ENCODE results near the gene SLC6A6.

The SLC6A6 gene

DNA sequence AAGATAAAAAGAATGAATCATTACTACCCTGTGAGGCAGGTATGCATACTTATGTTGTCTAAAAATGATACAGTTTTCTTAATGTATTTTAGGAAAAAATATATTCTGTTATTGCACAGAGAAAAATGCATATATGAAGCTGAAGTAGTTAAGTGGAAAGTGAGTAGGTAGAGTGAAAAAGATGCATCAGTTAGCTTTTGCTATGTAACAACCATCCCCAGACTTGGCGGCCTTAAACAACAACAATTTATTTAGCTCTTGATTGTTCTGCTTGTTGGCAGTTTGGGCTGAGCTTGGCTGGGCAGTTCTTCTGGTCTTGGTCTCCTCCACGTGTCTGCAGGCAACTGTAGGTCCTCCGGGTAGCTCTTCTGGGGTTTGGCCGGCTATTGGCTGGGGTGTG is 45.7 kb downstream of the SLC6A6 start:
- H3K27ac ChIP-seq (ENCODE audit: low read length, poor library complexity, severe bottlenecking): no peak overlapping the region
- WGBS: 85% methylated on average over 4 of the region's 4 CpGs
- no peak overlapping the region for H3K18ac ChIP-seq (ENCODE audit: low read depth in 1 of 2, low read length in 2 of 2)
- peaks cover 64 to 81% of the 10 kb centered on the region in 2 experiments for H3K36me3 ChIP-seq (ENCODE audit: control insufficient read depth in 1 of 2, insufficient read depth in 2 of 2, low read depth in 1 of 2, low read length in 2 of 2)
- H2BK15ac ChIP-seq (ENCODE audit: low read depth, poor library complexity, severe bottlenecking): no peak overlapping the region
- no peak overlapping the region for H3K14ac ChIP-seq (ENCODE audit: low read length in 2 of 2)
- H2BK120ac ChIP-seq (ENCODE audit: low read depth, low read length): no peak overlapping the region
- peaks cover 5% of the 10 kb centered on the region for H3K9me3 ChIP-seq (ENCODE audit: control insufficient read depth, low read length)
- no peak overlapping the region for H3K4me2 ChIP-seq (ENCODE audit: low read length, poor library complexity, severe bottlenecking)
- H3K9ac ChIP-seq (ENCODE audit: low read length): no peak overlapping the region
- no peaks in the 10 kb centered on the region for H3K27me3 ChIP-seq (ENCODE audit: control insufficient read depth in 1 of 2, insufficient read depth in 1 of 2, low read length in 2 of 2)
- DNase-seq: no peak
- H3K79me1 ChIP-seq (replicated peaks; ENCODE audit: low read length, poor library complexity, severe bottlenecking): peaks cover 31% of the 10 kb centered on the region
- H4K8ac ChIP-seq (ENCODE audit: low read length): no peak overlapping the region
- no peak overlapping the region for H2AK5ac ChIP-seq (ENCODE audit: low read length, severe bottlenecking)
- no peak overlapping the region for H4K91ac ChIP-seq (ENCODE audit: low read length)
- H2AFZ ChIP-seq (ENCODE audit: low read depth, low read length): no peak overlapping the region
- no peak overlapping the region for H3K4me3 ChIP-seq (ENCODE audit: insufficient read depth in 1 of 2, low read depth in 1 of 2, low read length in 2 of 2)
- no peak overlapping the region for H2BK5ac ChIP-seq (ENCODE audit: low read depth, low read length, poor library complexity, severe bottlenecking)
- no peak overlapping the region for H3K23ac ChIP-seq (ENCODE audit: low read length in 2 of 2)
- H2BK12ac ChIP-seq (ENCODE audit: low read length in 2 of 2): no peak overlapping the region
- peaks cover 20% of the 10 kb centered on the region for H3K4me1 ChIP-seq (ENCODE audit: control insufficient read depth, insufficient read depth, low read depth, low read length)
- no peak overlapping the region for H3K4ac ChIP-seq (ENCODE audit: low read depth in 1 of 2, low read length in 2 of 2)

DNA sequence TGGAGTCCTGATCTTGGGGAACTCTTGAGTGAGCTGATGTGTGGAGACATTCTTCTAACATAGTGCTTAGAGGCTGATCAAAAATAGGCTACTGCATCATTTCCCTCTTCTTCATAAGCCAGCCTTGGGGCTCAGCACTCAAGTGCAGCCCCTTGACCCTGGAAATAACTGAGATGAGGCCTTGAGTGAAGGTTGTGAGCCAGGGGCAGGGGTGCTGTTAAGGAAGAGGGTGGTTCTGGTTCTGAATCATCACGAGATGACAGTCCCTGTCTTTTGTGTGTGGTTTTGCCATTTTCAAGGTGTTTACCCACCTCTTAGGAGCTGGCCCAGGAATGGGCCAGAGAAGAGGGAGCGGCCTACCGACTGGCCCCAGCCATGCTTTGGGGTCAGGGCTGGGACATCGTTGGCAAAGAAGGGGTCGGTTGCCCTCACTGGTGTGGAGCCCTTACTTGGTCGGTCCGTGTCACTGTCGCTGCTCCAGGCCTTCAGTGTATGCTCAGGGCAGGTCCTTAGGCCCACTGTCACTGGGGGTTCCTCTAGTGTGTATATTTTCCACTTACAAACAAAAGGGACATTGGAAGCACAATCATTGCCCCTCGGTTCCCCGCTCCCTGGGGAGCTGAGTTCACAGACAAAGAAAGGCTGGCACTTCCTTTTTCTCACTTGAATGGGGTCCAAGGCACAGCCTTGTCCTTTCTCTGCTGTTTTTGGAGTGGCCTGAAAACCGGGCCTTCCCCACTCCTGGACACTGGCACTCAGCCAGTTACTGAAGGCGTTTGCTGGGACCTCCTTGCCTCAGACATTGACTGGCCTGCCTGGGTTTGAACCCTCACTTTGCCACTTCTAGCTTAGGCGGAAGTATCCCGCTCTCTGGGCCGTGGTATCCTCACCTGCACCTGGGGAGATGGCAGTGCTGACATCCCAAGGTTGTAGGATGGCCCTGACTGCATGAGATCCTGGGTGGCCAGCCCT is 46.6 kb downstream of the SLC6A6 start:
- H3K9ac ChIP-seq (ENCODE audit: low read length): no peak overlapping the region

DNA sequence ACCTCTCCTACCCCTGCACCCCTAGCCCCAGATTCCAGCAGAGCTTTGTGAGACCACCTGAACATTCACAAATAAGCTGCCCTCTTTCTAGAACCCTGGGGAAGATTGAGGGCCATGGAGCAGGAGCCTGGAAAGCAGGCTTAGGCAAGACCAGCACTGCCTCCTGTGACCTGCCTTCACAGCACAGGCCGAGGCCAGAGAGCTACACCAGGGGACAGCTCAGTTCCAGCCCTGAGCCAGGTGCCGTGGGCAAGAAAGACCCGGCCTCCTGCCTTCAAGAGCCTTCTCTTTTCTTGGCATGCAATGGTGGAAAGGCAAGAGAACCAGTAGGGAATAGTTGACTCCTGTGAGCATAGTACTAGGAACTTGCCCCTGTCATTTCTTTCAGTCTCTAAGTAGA is 48.1 kb downstream of the SLC6A6 start:
- Histone ChIP-seq H3K18ac (ENCODE audit: low read depth in 1 of 2, low read length in 2 of 2) (no peak overlapping the region), H2BK12ac (ENCODE audit: low read length in 2 of 2) (no peak overlapping the region), H3K14ac (ENCODE audit: low read length in 2 of 2) (no peak overlapping the region), H2AFZ (ENCODE audit: low read depth, low read length) (no peak overlapping the region), H3K27me3 (ENCODE audit: control insufficient read depth in 1 of 2, insufficient read depth in 1 of 2, low read length in 2 of 2) (no peaks in the 10 kb centered on the region), H4K8ac (ENCODE audit: low read length) (no peak overlapping the region), H3K79me1 (replicated peaks; ENCODE audit: low read length, poor library complexity, severe bottlenecking) (peaks cover 28% of the 10 kb centered on the region), H3K4me1 (ENCODE audit: control insufficient read depth, insufficient read depth, low read depth, low read length) (peaks cover 36% of the 10 kb centered on the region), H3K36me3 (ENCODE audit: control insufficient read depth in 1 of 2, insufficient read depth in 2 of 2, low read depth in 1 of 2, low read length in 2 of 2) (peaks cover 64 to 78% of the 10 kb centered on the region in 2 experiments), H2AK5ac (ENCODE audit: low read length, severe bottlenecking) (no peak overlapping the region), H3K4me3 (ENCODE audit: insufficient read depth in 1 of 2, low read depth in 1 of 2, low read length in 2 of 2) (no peak overlapping the region), H2BK5ac (ENCODE audit: low read depth, low read length, poor library complexity, severe bottlenecking) (no peak overlapping the region), H3K9ac (ENCODE audit: low read length) (no peak overlapping the region), H3K4me2 (ENCODE audit: low read length, poor library complexity, severe bottlenecking) (no peak overlapping the region), H3K4ac (ENCODE audit: low read depth in 1 of 2, low read length in 2 of 2) (no peak overlapping the region), H4K91ac (ENCODE audit: low read length) (no peak overlapping the region), H2BK120ac (ENCODE audit: low read depth, low read length) (no peak overlapping the region), H3K23ac (ENCODE audit: low read length in 2 of 2) (no peak overlapping the region), H2BK15ac (ENCODE audit: low read depth, poor library complexity, severe bottlenecking) (no peak overlapping the region), H3K27ac (ENCODE audit: low read length, poor library complexity, severe bottlenecking) (no peak overlapping the region), H3K9me3 (ENCODE audit: control insufficient read depth, low read length) (peaks cover 5% of the 10 kb centered on the region)
- no peak for DNase-seq
- 99% methylated on average over 3 of the region's 3 CpGs for WGBS

More for the DNA sequence above, 46.6 kb downstream of the SLC6A6 start:
- Histone ChIP-seq H2AFZ (ENCODE audit: low read depth, low read length) (no peak overlapping the region), H3K4me2 (ENCODE audit: low read length, poor library complexity, severe bottlenecking) (no peak overlapping the region), H2BK15ac (ENCODE audit: low read depth, poor library complexity, severe bottlenecking) (no peak overlapping the region), H3K4me3 (ENCODE audit: insufficient read depth in 1 of 2, low read depth in 1 of 2, low read length in 2 of 2) (no peak overlapping the region), H3K27ac (ENCODE audit: low read length, poor library complexity, severe bottlenecking) (no peak overlapping the region), H3K27me3 (ENCODE audit: control insufficient read depth in 1 of 2, insufficient read depth in 1 of 2, low read length in 2 of 2) (no peaks in the 10 kb centered on the region), H3K9me3 (ENCODE audit: control insufficient read depth, low read length) (peaks cover 5% of the 10 kb centered on the region), H4K8ac (ENCODE audit: low read length) (no peak overlapping the region), H3K14ac (ENCODE audit: low read length in 2 of 2) (no peak overlapping the region), H3K36me3 (ENCODE audit: control insufficient read depth in 1 of 2, insufficient read depth in 2 of 2, low read depth in 1 of 2, low read length in 2 of 2) (peaks cover 59 to 75% of the 10 kb centered on the region in 2 experiments), H3K4ac (ENCODE audit: low read depth in 1 of 2, low read length in 2 of 2) (no peak overlapping the region), H3K79me1 (replicated peaks; ENCODE audit: low read length, poor library complexity, severe bottlenecking) (peaks cover 23% of the 10 kb centered on the region), H2AK5ac (ENCODE audit: low read length, severe bottlenecking) (no peak overlapping the region), H3K18ac (ENCODE audit: low read depth in 1 of 2, low read length in 2 of 2) (no peak overlapping the region), H2BK120ac (ENCODE audit: low read depth, low read length) (no peak overlapping the region), H2BK12ac (ENCODE audit: low read length in 2 of 2) (no peak overlapping the region), H2BK5ac (ENCODE audit: low read depth, low read length, poor library complexity, severe bottlenecking) (no peak overlapping the region), H3K4me1 (ENCODE audit: control insufficient read depth, insufficient read depth, low read depth, low read length) (peaks cover 29% of the 10 kb centered on the region), H4K91ac (ENCODE audit: low read length) (no peak overlapping the region), H3K23ac (ENCODE audit: low read length in 2 of 2) (no peak overlapping the region)
- 96% methylated on average over 15 of the region's 15 CpGs for WGBS
- no peak for DNase-seq

DNA sequence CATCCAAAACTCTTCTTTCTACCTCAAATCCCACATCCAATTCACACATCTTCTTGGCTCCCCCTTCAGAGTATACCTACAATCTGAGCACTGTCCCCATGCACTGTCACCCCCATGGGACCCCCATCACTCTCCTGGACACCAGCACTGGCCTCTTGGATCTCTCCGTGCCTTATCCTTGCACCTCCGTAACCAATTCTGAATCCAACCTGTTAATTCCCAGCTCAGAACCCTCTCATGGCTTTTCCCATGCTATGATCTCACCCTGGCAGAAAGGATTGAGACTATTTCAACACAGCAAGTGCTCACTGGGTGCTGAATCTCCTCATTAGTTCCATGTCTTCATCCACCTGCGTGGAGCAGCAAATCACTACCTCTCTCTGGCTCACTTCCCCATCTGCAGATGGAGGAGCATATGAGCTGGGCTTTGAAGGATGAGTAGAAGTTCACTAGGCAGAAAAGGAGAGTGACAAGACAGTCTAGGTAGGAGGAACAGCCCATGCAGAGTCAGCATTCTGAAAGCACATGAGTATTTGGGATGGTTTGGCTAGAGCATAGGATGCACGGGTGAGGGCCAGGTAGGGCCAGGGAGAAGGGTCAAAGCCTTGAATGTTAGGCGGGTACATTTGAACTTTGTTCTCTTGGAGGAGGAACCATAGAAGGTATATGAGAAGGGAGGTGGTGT is 48.7 kb downstream of the SLC6A6 start:
- no peak overlapping the region for H3K4ac ChIP-seq (ENCODE audit: low read depth in 1 of 2, low read length in 2 of 2)
- peaks cover 26% of the 10 kb centered on the region for H3K79me1 ChIP-seq (replicated peaks; ENCODE audit: low read length, poor library complexity, severe bottlenecking)
- H3K23ac ChIP-seq (ENCODE audit: low read length in 2 of 2): no peak overlapping the region
- H3K27me3 ChIP-seq (ENCODE audit: control insufficient read depth in 1 of 2, insufficient read depth in 1 of 2, low read length in 2 of 2): no peaks in the 10 kb centered on the region
- peaks cover 5% of the 10 kb centered on the region for H3K9me3 ChIP-seq (ENCODE audit: control insufficient read depth, low read length)
- H2BK5ac ChIP-seq (ENCODE audit: low read depth, low read length, poor library complexity, severe bottlenecking): no peak overlapping the region
- H3K4me2 ChIP-seq (ENCODE audit: low read length, poor library complexity, severe bottlenecking): no peak overlapping the region
- no peak overlapping the region for H4K8ac ChIP-seq (ENCODE audit: low read length)
- no peak overlapping the region for H4K91ac ChIP-seq (ENCODE audit: low read length)
- no peak for DNase-seq
- no peak overlapping the region for H2AFZ ChIP-seq (ENCODE audit: low read depth, low read length)
- H3K36me3 ChIP-seq (ENCODE audit: control insufficient read depth in 1 of 2, insufficient read depth in 2 of 2, low read depth in 1 of 2, low read length in 2 of 2): peaks cover 61 to 78% of the 10 kb centered on the region in 2 experiments
- no peak overlapping the region for H2BK12ac ChIP-seq (ENCODE audit: low read length in 2 of 2)
- no peak overlapping the region for H3K4me3 ChIP-seq (ENCODE audit: insufficient read depth in 1 of 2, low read depth in 1 of 2, low read length in 2 of 2)
- no peak overlapping the region for H2BK15ac ChIP-seq (ENCODE audit: low read depth, poor library complexity, severe bottlenecking)
- H2AK5ac ChIP-seq (ENCODE audit: low read length, severe bottlenecking): no peak overlapping the region
- WGBS: over 99% methylated on average over 5 of the region's 5 CpGs
- no peak overlapping the region for H3K9ac ChIP-seq (ENCODE audit: low read length)
- H2BK120ac ChIP-seq (ENCODE audit: low read depth, low read length): no peak overlapping the region
- no peak overlapping the region for H3K18ac ChIP-seq (ENCODE audit: low read depth in 1 of 2, low read length in 2 of 2)
- H3K27ac ChIP-seq (ENCODE audit: low read length, poor library complexity, severe bottlenecking): no peak overlapping the region
- peaks cover 40% of the 10 kb centered on the region for H3K4me1 ChIP-seq (ENCODE audit: control insufficient read depth, insufficient read depth, low read depth, low read length)
- no peak overlapping the region for H3K14ac ChIP-seq (ENCODE audit: low read length in 2 of 2)
